GM18517 (cell line): Measurements from ENCODE around the gene ZNF71.
"Not testable (repeated sequence)": the region's sequence is repeated elsewhere in the genome, so short reads cannot be mapped to it uniquely, and the experiment has no call there.

ENCODE experiments used
- ATAC-seq: cut with Tn5 transposase; IDR thresholded peaks from one replicate; pipeline ENCODE4 v1.9.1; 2021; ENCODE audit warnings: mild to moderate bottlenecking, moderate library complexity; ENCODE audit not compliant: unreplicated experiment

Gene ZNF71

DNA sequence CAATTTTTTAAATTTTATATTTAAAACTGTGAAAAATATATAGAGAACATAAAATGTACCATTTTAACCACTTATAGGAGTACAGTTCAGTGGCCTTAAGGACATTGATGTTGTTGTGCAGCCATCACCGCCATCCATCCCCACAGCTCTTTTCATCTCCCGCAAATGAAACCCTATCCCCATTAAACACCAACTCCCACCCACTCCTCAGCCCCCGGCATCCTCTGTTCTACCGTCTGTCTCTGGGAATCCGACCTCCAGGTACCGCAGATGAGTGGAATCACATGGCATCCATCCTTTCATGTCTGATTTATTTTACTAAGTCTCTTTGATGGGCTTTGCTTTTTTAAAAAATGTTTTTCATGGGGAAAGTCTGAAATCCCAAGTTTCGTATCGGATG, 24.0 kb downstream of the ZNF71 start:
- ATAC-seq, result no peak

- no peak for ATAC-seq
Observed at GRCh38 chr19:56622374-56622773, 27.3 kb downstream of the ZNF71 start.

GRCh38 chr19:56623006-56623405, 27.9 kb downstream of the ZNF71 start:
- ATAC-seq, result no peak

DNA sequence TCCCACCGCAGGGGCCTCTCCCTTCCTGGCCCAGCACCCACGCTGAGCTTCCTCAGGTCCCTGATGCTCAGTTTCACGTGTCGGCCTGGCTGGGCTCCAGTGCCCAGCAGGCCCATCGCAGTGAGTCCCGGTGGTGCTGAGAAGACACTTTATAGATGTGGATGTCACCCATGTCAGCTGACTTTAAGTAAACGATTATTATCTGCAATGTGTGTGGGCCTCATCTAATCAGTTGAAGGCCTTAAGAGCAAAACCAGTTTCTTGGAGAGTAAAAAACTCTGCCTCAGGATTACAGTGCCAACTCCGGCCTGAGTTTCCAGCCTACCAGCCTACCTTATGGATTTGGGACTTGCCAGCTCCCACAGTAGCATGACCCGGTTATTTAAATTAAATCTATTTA, 30.6 kb downstream of the ZNF71 start:
- ATAC-seq, result no peak

- no peak for ATAC-seq
Observed at GRCh38 chr19:56633021-56633420, 37.9 kb downstream of the ZNF71 start.

DNA sequence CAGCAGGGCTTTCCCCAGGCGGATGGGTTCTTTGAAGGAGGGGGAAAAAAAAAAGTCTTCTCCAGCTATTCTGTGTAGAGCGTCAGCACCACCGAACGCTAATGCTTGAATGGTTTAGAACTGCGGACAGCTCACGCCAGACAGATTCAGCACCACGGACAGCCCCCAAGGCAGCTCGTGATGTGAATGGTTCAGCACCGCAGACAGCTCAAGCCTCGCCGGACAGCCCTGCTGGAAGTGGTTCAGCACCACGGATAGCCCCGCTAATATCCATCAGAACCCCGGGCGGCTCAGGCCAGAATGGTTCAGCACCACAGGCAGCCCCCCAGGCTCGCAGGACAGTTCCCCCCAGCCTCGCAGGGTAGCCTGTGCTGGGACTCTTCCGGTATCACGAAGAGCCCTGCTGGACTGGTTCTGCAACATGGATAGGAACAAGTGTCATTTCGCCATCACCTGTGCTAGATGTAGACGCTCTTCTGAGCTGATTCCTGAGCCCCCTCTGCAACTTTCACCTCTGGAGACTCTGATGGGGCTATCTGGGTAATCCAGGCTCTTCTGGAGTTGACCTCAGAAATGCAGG, 43.0 kb downstream of the ZNF71 start:
- ATAC-seq, result no peak

GRCh38 chr19:56639217-56639616, 44.1 kb downstream of the ZNF71 start:
- no peak for ATAC-seq

GRCh38 chr19:56642711-56643459, 47.8 kb downstream of the ZNF71 start, which contains the start of gene SMIM17:
Gene SMIM17, plus strand, starts transcription at chr19:56643159. Its CDS starts 2,509 bp downstream, at chr19:56645668.
- no peak for ATAC-seq

- no peak for ATAC-seq
Observed at GRCh38 chr19:56643460-56643955, 48.4 kb downstream of the ZNF71 start.

DNA sequence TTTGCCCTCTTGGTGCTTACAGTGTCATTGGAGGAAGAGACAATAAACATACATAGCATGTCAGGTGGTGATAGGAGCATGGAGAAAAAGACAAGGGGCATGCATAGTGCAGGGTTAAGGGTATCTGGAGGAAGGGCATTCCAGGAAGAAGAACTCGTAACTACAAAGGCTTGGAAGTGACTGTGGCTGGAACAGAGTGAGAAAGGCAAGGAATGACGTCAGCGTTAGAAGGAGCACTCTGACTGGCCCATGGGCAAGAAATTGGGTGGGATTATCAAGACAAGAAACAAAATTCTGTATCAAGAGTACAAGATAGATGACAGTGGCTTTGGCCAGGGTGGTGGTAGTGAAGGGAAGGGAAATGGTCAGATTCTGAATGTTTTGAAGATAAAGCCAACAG, 59.0 kb downstream of the ZNF71 start:
- no peak for ATAC-seq

GRCh38 chr19:56660381-56661107, 65.4 kb downstream of the ZNF71 start:
- ATAC-seq, result no peak

DNA sequence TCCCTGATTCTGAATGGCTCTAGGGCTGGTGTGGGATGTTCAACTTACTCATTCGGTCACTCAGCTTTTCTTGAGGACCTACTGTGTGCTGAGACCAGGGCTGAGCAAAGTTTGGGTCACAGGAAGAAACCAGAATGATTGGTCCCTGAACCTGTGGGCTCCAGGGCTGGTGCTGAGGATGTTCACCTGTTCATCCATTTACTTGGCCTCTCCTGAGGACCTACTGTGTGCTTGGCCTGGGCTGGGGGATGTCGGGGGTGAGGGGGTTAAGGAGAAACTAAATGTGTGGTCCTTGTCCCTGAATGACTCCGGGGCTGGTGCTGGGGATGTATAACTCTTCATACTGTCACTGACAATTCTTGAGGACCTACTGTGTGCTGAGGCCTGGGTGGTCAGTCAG, 66.1 kb downstream of the ZNF71 start:
- no peak for ATAC-seq

DNA sequence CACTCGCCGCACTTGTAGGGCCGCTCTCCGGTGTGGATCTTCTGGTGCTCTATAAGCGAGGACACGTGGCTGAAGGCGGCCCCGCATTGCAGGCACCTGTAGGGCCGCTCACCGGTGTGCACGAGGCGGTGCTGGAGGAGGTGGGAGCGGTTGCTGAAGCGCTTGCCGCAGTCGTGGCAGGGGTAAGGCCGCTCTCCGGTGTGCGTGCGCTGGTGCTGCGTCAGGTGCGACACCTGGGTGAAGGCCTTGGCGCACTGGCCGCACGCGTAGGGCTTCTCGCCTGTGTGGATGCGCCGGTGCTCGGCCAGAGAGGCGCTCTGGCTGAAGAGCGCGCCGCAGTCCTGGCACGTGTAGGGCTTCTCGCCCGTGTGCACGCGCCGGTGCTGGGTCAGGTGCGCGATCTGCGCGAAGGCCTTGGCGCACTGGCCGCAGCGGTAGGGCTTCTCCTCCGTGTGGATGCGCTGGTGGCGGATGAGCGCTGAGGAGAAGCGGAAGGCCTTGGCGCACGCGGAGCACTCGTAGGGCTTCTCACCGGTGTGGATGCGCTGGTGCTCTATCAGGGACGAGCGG, 68.9 kb downstream of the ZNF71 start:
- no peak for ATAC-seq

- ATAC-seq, result no peak
Observed at GRCh38 chr19:56664511-56664910, 69.4 kb downstream of the ZNF71 start.

DNA sequence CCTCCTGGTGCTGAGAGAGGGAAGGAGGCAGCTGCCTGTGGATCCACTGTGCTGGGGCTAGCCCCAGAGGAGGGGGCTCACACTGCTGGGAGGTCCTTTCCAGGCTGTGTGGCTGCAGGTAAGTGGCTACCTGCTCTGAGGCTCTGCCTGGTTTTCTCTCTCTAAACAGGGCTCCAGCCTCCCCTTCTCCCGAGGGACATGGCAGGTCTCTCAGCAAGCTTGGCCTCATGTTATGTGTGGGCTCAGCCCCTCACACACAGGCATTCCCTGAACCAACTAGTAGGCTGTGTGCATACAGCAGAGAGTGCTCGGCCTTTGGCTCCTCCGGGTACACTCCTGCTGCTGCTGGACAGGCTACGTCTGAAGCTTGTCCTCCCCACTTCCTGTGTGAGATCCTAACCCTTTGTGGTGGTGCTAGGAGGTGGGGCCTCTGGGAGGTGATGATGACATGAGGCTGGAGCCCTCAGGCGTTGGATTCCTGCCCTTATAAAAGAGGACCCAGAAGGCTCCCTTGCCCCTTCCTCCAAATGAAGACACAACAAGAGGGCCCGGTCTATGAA, 72.3 kb downstream of the ZNF71 start:
- ATAC-seq, result no peak

- no peak for ATAC-seq
Observed at GRCh38 chr19:56668676-56669075, 73.6 kb downstream of the ZNF71 start.

DNA sequence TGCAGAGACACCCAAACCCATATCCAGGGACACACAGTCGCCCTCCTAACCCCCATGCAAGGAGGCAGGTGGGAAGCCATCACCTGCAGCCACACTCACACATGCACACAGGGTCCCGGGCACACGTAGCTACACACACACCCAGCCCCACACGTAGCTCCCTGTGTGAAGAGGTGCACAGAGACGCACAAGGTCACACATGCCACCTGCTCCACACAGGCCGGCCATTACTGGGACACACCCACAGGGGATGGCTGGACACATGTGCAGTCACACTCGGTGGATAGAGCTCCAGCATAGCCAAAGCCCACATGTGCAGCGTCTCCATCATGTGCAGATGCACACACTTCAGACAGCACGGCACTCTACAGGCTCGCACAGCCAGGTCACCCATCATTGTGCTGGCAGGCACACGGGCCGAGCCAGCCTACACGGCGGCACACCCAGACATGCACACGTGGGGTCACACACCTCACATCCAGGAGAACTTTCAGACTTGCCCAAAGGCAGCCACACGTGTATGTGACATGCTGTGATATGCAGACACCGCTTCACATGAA, 75.4 kb downstream of the ZNF71 start:
- no peak for ATAC-seq

DNA sequence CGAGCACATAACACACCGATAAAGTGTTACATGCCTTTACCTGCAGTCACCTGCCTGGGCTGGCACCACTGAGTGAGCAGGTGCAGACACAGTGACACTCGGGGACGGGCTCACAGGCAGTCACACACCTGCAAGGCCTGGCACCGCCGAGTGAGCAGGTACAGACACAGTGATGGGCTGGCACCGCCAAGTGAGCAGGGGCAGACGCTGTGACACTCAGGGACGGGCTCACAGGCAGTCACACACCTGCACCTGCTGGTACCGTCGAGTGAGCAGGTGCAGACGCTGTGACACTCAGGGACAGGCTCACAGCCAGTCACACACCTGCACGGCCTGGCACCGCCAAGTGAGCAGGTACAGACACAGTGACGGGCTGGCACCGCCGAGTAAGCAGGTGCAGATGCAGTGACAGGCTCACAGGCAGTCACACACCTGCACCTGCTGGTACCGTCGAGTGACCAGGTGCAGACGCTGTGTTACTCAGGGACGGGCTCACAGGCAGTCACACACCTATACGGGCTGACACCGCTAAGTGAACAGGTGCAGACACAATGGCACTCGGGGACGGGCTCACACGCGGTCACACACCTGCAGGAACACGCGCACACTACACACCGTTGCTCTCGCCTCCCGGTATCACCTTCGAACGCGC, 76.0 kb downstream of the ZNF71 start:
- ATAC-seq, result no peak

GRCh38 chr19:56671613-56671994, 76.5 kb downstream of the ZNF71 start, which contains the start of gene ZNF835:
Gene ZNF835, minus strand, starts transcription at chr19:56671757. Its CDS starts 6,559 bp downstream, at chr19:56665198.
- ATAC-seq, result no peak

GRCh38 chr19:56672610-56673009, 77.5 kb downstream of the ZNF71 start:
- ATAC-seq, result not testable (repeated sequence)
